GM12875 (cell line): ENCODE measurements around the gene PACRG.

Experiments used
- H3K4me3 ChIP-seq: one replicate; pipeline ENCODE4 v1.5.1; 2011; ENCODE audit warnings: low read depth, low read length, control low read depth
- CTCF ChIP-seq: IDR thresholded peaks from 2 replicates; pipeline ENCODE4 v1.5.1; 2011; ENCODE audit warnings: low read depth, mild to moderate bottlenecking, control low read depth, inconsistent platforms, low read length, moderate library complexity, borderline replicate concordance; ENCODE audit not compliant: insufficient read depth

Gene PACRG

GRCh38 chr6:163036160-163036645 is 308.4 kb downstream of the PACRG start:
- no peak for TF ChIP-seq CTCF
- H3K4me3 ChIP-seq, result no peak overlapping the region

- H3K4me3 ChIP-seq, result no peak overlapping the region
- TF ChIP-seq CTCF, result no peak
Observed at GRCh38 chr6:163038317-163038716, 310.5 kb downstream of the PACRG start.

- TF ChIP-seq CTCF, result no peak
- H3K4me3 ChIP-seq, result no peak overlapping the region
Observed at GRCh38 chr6:163048345-163048744, 320.6 kb downstream of the PACRG start.

GRCh38 chr6:163053667-163054344 is 326.0 kb downstream of the PACRG start:
- H3K4me3 ChIP-seq, result no peak overlapping the region
- TF ChIP-seq CTCF, result no peak

GRCh38 chr6:163054641-163055040 is 326.9 kb downstream of the PACRG start:
- H3K4me3 ChIP-seq, result no peak overlapping the region
- TF ChIP-seq CTCF, result no peak

- no peak overlapping the region for H3K4me3 ChIP-seq
- TF ChIP-seq CTCF, result no peak
Observed at GRCh38 chr6:163057260-163057659, 329.5 kb downstream of the PACRG start.

GRCh38 chr6:163062790-163063189 is 335.0 kb downstream of the PACRG start:
- H3K4me3 ChIP-seq, result no peak overlapping the region
- TF ChIP-seq CTCF, result no peak
